NAMALWA (cell line): ENCODE measurements around the gene PSMB10.

Experiments
- DNase-seq: peaks from one replicate; pipeline ENCODE4 v3.0.0-alpha.2; 2015; ENCODE audit warnings: low spot score

Gene PSMB10

GRCh38 chr16:67963662-67964321, 27.1 kb upstream of the PSMB10 start:
- DNase-seq: no peak

- no peak for DNase-seq
Observed at GRCh38 chr16:67963292-67963661, 26.6 kb upstream of the PSMB10 start.

- DNase-seq: no peak
Observed at GRCh38 chr16:67962135-67962534, 25.5 kb upstream of the PSMB10 start.

GRCh38 chr16:67961551-67961957, 24.9 kb upstream of the PSMB10 start:
- DNase-seq: no peak

- no peak for DNase-seq
Observed at GRCh38 chr16:67959536-67960329, 23.1 kb upstream of the PSMB10 start.

- DNase-seq: no peak
Observed at GRCh38 chr16:67957622-67958021, 21.0 kb upstream of the PSMB10 start.

- no peak for DNase-seq
Observed at GRCh38 chr16:67954421-67955196, 18.0 kb upstream of the PSMB10 start.

- DNase-seq: no peak
Observed at GRCh38 chr16:67953641-67954375, 17.2 kb upstream of the PSMB10 start.

GRCh38 chr16:67951485-67951884, 14.8 kb upstream of the PSMB10 start:
- no peak for DNase-seq

- no peak for DNase-seq
Observed at GRCh38 chr16:67950335-67950843, 13.7 kb upstream of the PSMB10 start.

- no peak for DNase-seq
Observed at GRCh38 chr16:67949645-67950044, 13.0 kb upstream of the PSMB10 start.

- DNase-seq: no peak
Observed at GRCh38 chr16:67948015-67948414, 11.4 kb upstream of the PSMB10 start.

GRCh38 chr16:67946966-67947558, 10.4 kb upstream of the PSMB10 start:
- DNase-seq: no peak

- DNase-seq: no peak
Observed at GRCh38 chr16:67946128-67946569, 9.5 kb upstream of the PSMB10 start.

GRCh38 chr16:67945392-67945933, 8.8 kb upstream of the PSMB10 start:
- DNase-seq: no peak

GRCh38 chr16:67944690-67945391, 8.2 kb upstream of the PSMB10 start:
- no peak for DNase-seq

GRCh38 chr16:67943619-67944504, 7.2 kb upstream of the PSMB10 start, which contains the start of gene LCAT:
Gene LCAT, minus strand, starts transcription at chr16:67944120. Its CDS starts 19 bp downstream, at chr16:67944101.
- DNase-seq: no peak

GRCh38 chr16:67943256-67943618, 6.6 kb upstream of the PSMB10 start:
- no peak for DNase-seq

GRCh38 chr16:67942510-67943255, 6.0 kb upstream of the PSMB10 start:
- DNase-seq: no peak
